Measurements from ENCODE around the gene BCL11B. TPM values are rescaled to one million over a fixed set of nuclear protein-coding genes. Genes with fewer than 3 reads are reported as not detected.

BCL11B gene
- total and polyA plus RNA-seq, 2 donors (not counting 1 experiment from before 2014, with no cell fraction given): 0.33 to 0.42 TPM

DNA sequence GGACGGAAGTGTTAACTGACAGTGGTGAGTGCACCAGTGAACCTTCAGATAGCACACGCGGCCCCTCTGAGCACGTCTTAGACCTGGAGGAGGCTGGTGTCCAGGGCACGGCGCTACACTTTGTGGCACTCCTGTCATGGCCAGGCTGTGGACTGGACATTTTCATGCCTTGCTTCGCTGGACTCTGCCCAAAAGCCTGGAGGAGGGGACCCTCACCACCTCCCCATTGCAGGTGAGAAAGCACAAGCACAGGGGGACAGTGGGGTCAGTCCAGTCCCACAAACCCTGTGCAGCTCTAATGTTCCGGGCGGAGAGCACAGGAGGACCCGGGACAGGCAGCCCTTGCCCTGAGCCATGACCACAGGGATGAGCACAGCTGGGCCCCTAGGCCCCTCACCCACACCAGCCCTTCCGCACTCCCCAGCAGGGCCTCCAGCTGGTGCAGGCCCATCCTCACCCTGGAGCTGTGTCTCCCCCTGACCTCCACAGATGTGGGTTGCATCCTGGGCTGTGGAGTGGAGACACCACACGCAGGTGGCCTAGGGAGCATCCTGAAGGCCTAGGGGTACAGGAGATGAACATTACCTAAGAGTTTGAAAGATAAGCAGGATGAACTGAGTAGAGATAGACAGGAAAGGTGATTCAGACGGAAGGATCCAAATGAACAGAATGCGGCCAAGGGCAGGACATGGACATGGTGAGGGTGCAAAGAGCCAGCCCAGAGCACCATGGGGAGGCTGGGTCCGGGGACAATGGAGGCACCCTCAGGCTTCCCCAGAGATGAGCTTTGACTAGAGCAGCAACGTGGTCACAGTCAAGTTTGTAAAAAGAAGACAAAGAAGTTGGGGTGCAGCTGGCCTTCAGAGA lies 132.8 kb downstream of the BCL11B start:
- 91% methylated on average over 16 of the region's 16 CpGs for WGBS (ENCODE audit: insufficient coverage)

More for the DNA sequence above, 132.8 kb downstream of the BCL11B start:
- Mint-ChIP-seq H3K27me3 (no peaks in the 10 kb centered on the region), H3K4me1 (no peaks in the 10 kb centered on the region), H3K4me3 (no peak overlapping the region), H3K27ac (no peak overlapping the region), H3K9me3 (ENCODE audit: insufficient read depth) (peaks cover 2% of the 10 kb centered on the region)
- Histone ChIP-seq H3K9me3 (ENCODE audit: control extremely low read depth in 1 of 3, control insufficient read depth in 2 of 3, insufficient read depth in 1 of 3, low read length in 2 of 3) (peaks cover 0 to 64% (median 0%) of the 10 kb centered on the region in 3 donors), H3K36me3 (replicated peaks in 1 of 2; ENCODE audit: control extremely low read depth in 1 of 2, control insufficient read depth in 1 of 2, extremely low read depth in 1 of 2, insufficient read depth in 2 of 2, low read length in 1 of 2) (no peaks in the 10 kb centered on the region), H3K79me2 (ENCODE audit: control insufficient read depth, insufficient read depth, low read length) (no peaks in the 10 kb centered on the region), H3K4me1 (ENCODE audit: control insufficient read depth in 2 of 2, insufficient read depth in 2 of 2, low read length in 2 of 2) (no peaks in the 10 kb centered on the region), H3K4me3 (ENCODE audit: control extremely low read depth in 1 of 5, extremely low read depth in 1 of 5, insufficient read depth in 1 of 5, low read depth in 2 of 5, low read length in 4 of 5) (no peak overlapping the region), H3K4me2 (replicated peaks; ENCODE audit: low read depth, low read length, poor library complexity, severe bottlenecking) (no peak overlapping the region), H3K9ac (ENCODE audit: low read length) (no peak overlapping the region), H3K27me3 (replicated peaks in 1 of 4; ENCODE audit: control extremely low read depth in 1 of 4, control insufficient read depth in 3 of 4, insufficient read depth in 4 of 4, low read length in 3 of 4) (no peaks in the 10 kb centered on the region), H4K20me1 (ENCODE audit: control insufficient read depth, insufficient read depth, low read length, poor library complexity, severe bottlenecking) (no peaks in the 10 kb centered on the region), H2AFZ (ENCODE audit: insufficient read depth, low read depth, low read length, poor library complexity, severe bottlenecking) (no peak overlapping the region), H3K27ac (ENCODE audit: low read length in 2 of 2) (no peak overlapping the region)
- CTCF ChIA-PET: no interaction called here
- no peak for ATAC-seq (ENCODE audit: low read depth)
- no peak for DNase-seq
- TF ChIP-seq EZH2 (IDR thresholded peaks at IDR 0.05; ENCODE audit: borderline replicate concordance, insufficient read depth, low read depth, low read length, poor library complexity, severe bottlenecking) (no peak), CTCF (IDR thresholded peaks at IDR 0.05) (no peak)
- POLR2A ChIA-PET: no interaction called here
- intact Hi-C loops (cut with micrococcal nuclease): no loop called here
